Measurements from ENCODE around the gene APOBEC3G.
"Not testable (repeated sequence)": the region's sequence is repeated elsewhere in the genome, so short reads cannot be mapped to it uniquely, and the experiment has no call there.

Gene APOBEC3G

GRCh38 chr22:39051844-39052495, 25.1 kb upstream of the APOBEC3G start:
- not testable (repeated sequence) for H3K36me3 ChIP-seq (ENCODE audit: insufficient read depth); H3K9ac ChIP-seq; H2AFZ ChIP-seq (ENCODE audit: low read depth)

GRCh38 chr22:39055658-39056057, 21.4 kb upstream of the APOBEC3G start:
- Histone ChIP-seq H3K9ac (no peak overlapping the region), H2AFZ (ENCODE audit: low read depth) (no peak overlapping the region), H3K4me3 (IDR thresholded peaks at IDR 0.05; ENCODE audit: insufficient read depth, low read depth, low read length) (no peak overlapping the region), H3K27me3 (ENCODE audit: insufficient read depth, low read depth) (no peaks in the 10 kb centered on the region), H4K20me1 (ENCODE audit: insufficient read depth) (no peaks in the 10 kb centered on the region), H3K4me2 (no peak overlapping the region), H3K79me2 (ENCODE audit: insufficient read depth, low read depth) (no peaks in the 10 kb centered on the region), H3K36me3 (ENCODE audit: insufficient read depth) (no peaks in the 10 kb centered on the region), H3K4me1 (ENCODE audit: low read depth, poor library complexity, severe bottlenecking) (no peaks in the 10 kb centered on the region), H3K27ac (no peak overlapping the region)
- TF ChIP-seq, protein P1, sequence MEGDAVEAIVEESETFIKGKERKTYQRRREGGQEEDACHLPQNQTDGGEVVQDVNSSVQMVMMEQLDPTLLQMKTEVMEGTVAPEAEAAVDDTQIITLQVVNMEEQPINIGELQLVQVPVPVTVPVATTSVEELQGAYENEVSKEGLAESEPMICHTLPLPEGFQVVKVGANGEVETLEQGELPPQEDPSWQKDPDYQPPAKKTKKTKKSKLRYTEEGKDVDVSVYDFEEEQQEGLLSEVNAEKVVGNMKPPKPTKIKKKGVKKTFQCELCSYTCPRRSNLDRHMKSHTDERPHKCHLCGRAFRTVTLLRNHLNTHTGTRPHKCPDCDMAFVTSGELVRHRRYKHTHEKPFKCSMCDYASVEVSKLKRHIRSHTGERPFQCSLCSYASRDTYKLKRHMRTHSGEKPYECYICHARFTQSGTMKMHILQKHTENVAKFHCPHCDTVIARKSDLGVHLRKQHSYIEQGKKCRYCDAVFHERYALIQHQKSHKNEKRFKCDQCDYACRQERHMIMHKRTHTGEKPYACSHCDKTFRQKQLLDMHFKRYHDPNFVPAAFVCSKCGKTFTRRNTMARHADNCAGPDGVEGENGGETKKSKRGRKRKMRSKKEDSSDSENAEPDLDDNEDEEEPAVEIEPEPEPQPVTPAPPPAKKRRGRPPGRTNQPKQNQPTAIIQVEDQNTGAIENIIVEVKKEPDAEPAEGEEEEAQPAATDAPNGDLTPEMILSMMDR (conservative IDR thresholded peaks at IDR 0.05; ENCODE audit: low read depth, low read length): no peak

More at GRCh38 chr22:39051844-39052495, 25.1 kb upstream of the APOBEC3G start:
- H3K27ac ChIP-seq; H3K79me2 ChIP-seq (ENCODE audit: insufficient read depth, low read depth); H3K4me2 ChIP-seq; H4K20me1 ChIP-seq (ENCODE audit: insufficient read depth); H3K4me3 ChIP-seq (IDR thresholded peaks at IDR 0.05; ENCODE audit: insufficient read depth, low read depth, low read length); H3K27me3 ChIP-seq (ENCODE audit: insufficient read depth, low read depth); H3K4me1 ChIP-seq (ENCODE audit: low read depth, poor library complexity, severe bottlenecking): not testable (repeated sequence)

- H3K4me1 ChIP-seq (ENCODE audit: low read depth, poor library complexity, severe bottlenecking); H3K79me2 ChIP-seq (ENCODE audit: insufficient read depth, low read depth); H3K9ac ChIP-seq; H3K4me3 ChIP-seq (IDR thresholded peaks at IDR 0.05; ENCODE audit: insufficient read depth, low read depth, low read length); H3K4me2 ChIP-seq; H3K36me3 ChIP-seq (ENCODE audit: insufficient read depth); H4K20me1 ChIP-seq (ENCODE audit: insufficient read depth); H3K27ac ChIP-seq; H2AFZ ChIP-seq (ENCODE audit: low read depth); H3K27me3 ChIP-seq (ENCODE audit: insufficient read depth, low read depth): not testable (repeated sequence)
These were observed 15.8 kb upstream of the APOBEC3G start for GRCh38 chr22:39061290-39061689.

DNA sequence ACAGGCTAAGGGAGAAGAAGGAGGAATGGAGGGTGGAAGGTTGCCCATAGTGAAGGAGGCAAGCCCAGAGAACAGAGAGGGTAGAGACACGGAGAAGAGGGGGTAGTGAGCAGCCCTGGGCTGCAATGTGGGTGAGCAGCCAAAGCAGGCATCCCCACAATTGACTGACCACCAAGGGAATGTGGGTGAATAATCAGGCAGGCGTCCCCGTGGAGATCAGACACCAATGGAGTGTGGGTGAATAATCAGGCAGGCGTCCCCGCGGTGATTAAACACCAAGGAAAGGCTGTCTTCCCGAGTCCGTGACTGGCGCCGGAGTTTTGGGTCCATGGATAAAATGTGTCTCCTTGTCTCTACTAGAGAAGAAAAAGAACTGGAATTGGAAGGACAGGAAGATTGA, 15.1 kb upstream of the APOBEC3G start:
- not testable (repeated sequence) for H3K79me2 ChIP-seq (ENCODE audit: insufficient read depth, low read depth); H3K9ac ChIP-seq; H3K27ac ChIP-seq; H3K36me3 ChIP-seq (ENCODE audit: insufficient read depth); H3K4me3 ChIP-seq (IDR thresholded peaks at IDR 0.05; ENCODE audit: insufficient read depth, low read depth, low read length); H4K20me1 ChIP-seq (ENCODE audit: insufficient read depth); H3K27me3 ChIP-seq (ENCODE audit: insufficient read depth, low read depth); H2AFZ ChIP-seq (ENCODE audit: low read depth); H3K4me2 ChIP-seq
- peaks cover 16% of the 10 kb centered on the region for H3K4me1 ChIP-seq (ENCODE audit: low read depth, poor library complexity, severe bottlenecking)

- H3K36me3 ChIP-seq (ENCODE audit: insufficient read depth); H4K20me1 ChIP-seq (ENCODE audit: insufficient read depth); H3K4me2 ChIP-seq; H3K27me3 ChIP-seq (ENCODE audit: insufficient read depth, low read depth); H3K9ac ChIP-seq; H3K79me2 ChIP-seq (ENCODE audit: insufficient read depth, low read depth); H3K4me3 ChIP-seq (IDR thresholded peaks at IDR 0.05; ENCODE audit: insufficient read depth, low read depth, low read length); H3K27ac ChIP-seq; H2AFZ ChIP-seq (ENCODE audit: low read depth): not testable (repeated sequence)
- peaks cover 16% of the 10 kb centered on the region for H3K4me1 ChIP-seq (ENCODE audit: low read depth, poor library complexity, severe bottlenecking)
These were observed 13.2 kb upstream of the APOBEC3G start for GRCh38 chr22:39063904-39064303.

DNA sequence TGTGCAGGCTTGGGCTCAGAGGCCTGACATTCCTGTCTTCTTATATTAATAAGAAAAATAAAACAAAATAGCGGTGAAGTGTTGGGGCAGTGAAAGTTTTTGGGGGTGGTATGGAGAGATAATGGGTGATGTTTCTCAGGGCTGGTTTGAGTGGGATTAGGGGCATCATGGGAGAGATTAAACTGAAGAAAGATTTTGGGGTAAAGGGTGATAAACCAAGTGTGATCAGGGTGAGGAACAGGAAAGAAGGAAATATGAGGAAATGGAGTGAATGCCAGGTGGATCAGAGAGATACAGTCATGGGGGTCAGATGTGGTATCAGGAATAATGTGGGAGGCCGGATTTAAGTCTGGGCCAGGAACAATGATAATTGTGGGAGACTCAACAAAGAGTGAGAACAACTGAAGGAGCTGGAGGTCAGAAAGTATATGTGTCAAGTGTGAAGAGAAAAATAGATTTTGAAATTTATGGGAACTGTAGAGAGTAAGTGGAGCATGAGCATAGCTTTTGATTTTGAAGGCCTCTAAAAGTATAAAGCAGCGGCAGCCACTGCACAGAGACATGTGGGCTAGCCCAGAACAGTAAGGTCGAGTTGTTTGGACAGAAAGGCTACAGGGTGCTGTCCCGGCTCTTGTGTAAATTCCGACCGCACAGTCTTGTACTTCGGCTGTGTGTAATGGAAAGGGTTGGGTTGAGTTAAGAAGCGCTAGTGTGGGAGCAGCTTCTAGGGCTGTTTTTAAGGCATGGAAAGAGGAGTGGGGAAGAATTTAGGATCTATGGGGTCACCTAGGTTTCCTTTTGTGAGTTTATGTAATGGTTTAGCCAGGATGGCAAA, 10.4 kb upstream of the APOBEC3G start:
- not testable (repeated sequence) for H3K27me3 ChIP-seq (ENCODE audit: insufficient read depth, low read depth); H2AFZ ChIP-seq (ENCODE audit: low read depth); H4K20me1 ChIP-seq (ENCODE audit: insufficient read depth); H3K36me3 ChIP-seq (ENCODE audit: insufficient read depth); H3K79me2 ChIP-seq (ENCODE audit: insufficient read depth, low read depth); H3K9ac ChIP-seq; H3K4me3 ChIP-seq (IDR thresholded peaks at IDR 0.05; ENCODE audit: insufficient read depth, low read depth, low read length)
- Histone ChIP-seq H3K4me1 (ENCODE audit: low read depth, poor library complexity, severe bottlenecking) (peaks cover 16% of the 10 kb centered on the region), H3K27ac (peak overlapping the region; percentile 20; the same call in 1 of the 2 replicates), H3K4me2 (0 out of 2 replicates have a peak overlapping the region, but pooled peaks have one; percentile 1)
